Sigmoid colon (tissue), 7 donors: Measurements from ENCODE around the gene GPR22. TPM values are rescaled to one million over a fixed set of nuclear protein-coding genes. Genes with fewer than 3 reads are reported as not detected.

Source experiments
- DNase-seq: peaks from one replicate; pipeline ENCODE4 v3.0.0-alpha.2; 2019
- H3K27ac ChIP-seq, 4 donors: fragments of 200-600 bp; sonication (generic); one replicate each; pipeline ENCODE4 v1.5.1; 2016 to 2019; ENCODE audit warnings: mild to moderate bottlenecking in 1 of 4
- H3K27me3 ChIP-seq, 3 donors: fragments of 200-600 bp; sonication (generic); one replicate each; pipeline ENCODE4 v1.5.1; 2019; ENCODE audit warnings: mild to moderate bottlenecking in 1 of 3
- H3K36me3 ChIP-seq, 4 donors: fragments of 200-600 bp; sonication (generic); one replicate each; pipeline ENCODE4 v1.5.1; 2016 to 2019
- H3K4me1 ChIP-seq, 4 donors: fragments of 200-600 bp; sonication (generic); one replicate each; pipeline ENCODE4 v1.5.1; 2017 to 2019
- H3K4me3 ChIP-seq, 4 donors: fragments of 200-600 bp; sonication (generic); one replicate each; pipeline ENCODE4 v1.5.1; 2017 to 2019; ENCODE audit warnings: mild to moderate bottlenecking in 2 of 4, moderate library complexity in 1 of 4
- H3K9me3 ChIP-seq, 4 donors: fragments of 200-600 bp in 3 of 4; sonication (generic) in 3 of 4; one replicate each; pipeline versions ENCODE4 v1.5.1 to v1.6.1; 2013 to 2019
- EP300 ChIP-seq, 4 donors: sonication (generic); formaldehyde crosslinking; IDR thresholded peaks; one replicate each; pipeline ENCODE4 v1.6.1; 2017; ENCODE audit warnings: antibody characterized with exemption in 4 of 4
- POLR2A ChIP-seq, 2 donors: fragments of 450-650 bp; IDR thresholded peaks; one replicate each; pipeline ENCODE4 v1.6.1; 2016; ENCODE audit warnings: antibody characterized with exemption in 2 of 2, mild to moderate bottlenecking in 2 of 2, moderate library complexity in 2 of 2
- POLR2AphosphoS5 ChIP-seq, 4 donors: sonication (generic); formaldehyde crosslinking; IDR thresholded peaks; one replicate each; pipeline ENCODE4 v1.6.1; 2017; ENCODE audit warnings: antibody characterized with exemption in 4 of 4
- WGBS, 2 donors: extraction: QIAGEN DNeasy Blood & Tissue Kit; methylation state at CpG; one replicate each; pipeline ENCODE4 v1.1.7; 2013; 5-methylcytosine and 5-hydroxymethylcytosine counted together
- intact Hi-C: fragments of 100-400 bp; cut with DNase I; formaldehyde crosslinking; loops from one replicate; pipeline ENCODE4 v1.15.1; 2023
- polyA plus RNA-seq, 3 donors: library from polyadenylated mRNA; stranded (reverse); fragments of 200-250 nt; gene quantifications; one replicate each; pipeline ENCODE4 v1.2.3, GENCODE V29; 2013
- total RNA-seq, 4 donors: library from RNA; depleted of rRNA; stranded (reverse); fragments of >200 nt; gene quantifications; one replicate each; pipeline ENCODE4 v1.1.0, GENCODE V29; 2016
- TF ChIP-seq, protein P1 (sequence below), 4 experiments: fragments of 450-650 bp in 3 of 4; fragments of 200-600 bp in 1 of 4; IDR thresholded peaks; one replicate each; pipeline ENCODE4 v1.5.1; 2016 to 2019; ENCODE audit warnings: antibody characterized with exemption in 4 of 4, mild to moderate bottlenecking in 3 of 4, moderate library complexity in 2 of 4
- donor health status: healthy with polysubstance abuse.
- donor health status: Bipolar disorder and iron deficiency.
- donor health status: healthy.

The GPR22 gene
- total and polyA plus RNA-seq, 7 donors: 0.10 to 1.1 (median 0.55) TPM; not detected in 3

DNA sequence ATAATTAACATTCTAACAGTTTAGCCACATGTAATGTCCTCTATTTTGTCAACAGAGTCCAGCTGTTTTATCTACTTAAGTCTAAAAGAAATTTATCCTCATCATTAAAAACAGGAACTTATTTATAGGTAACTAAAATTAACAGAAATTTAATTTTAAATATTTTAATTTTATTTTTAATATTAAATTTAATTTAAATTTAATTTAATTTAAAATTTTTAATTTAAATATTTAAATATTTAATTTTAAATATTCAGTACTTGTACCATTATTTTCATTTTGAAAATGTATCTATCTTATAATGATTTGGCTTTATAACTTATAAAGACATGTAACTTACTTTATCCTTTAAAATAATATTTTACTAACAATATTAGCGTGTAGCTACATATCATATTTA, 1.0 kb upstream of the GPR22 start:
- Histone ChIP-seq H3K9me3 (no peaks in the 10 kb centered on the region), H3K36me3 (no peaks in the 10 kb centered on the region), H3K27me3 (no peaks in the 10 kb centered on the region), H3K4me3 (no peak overlapping the region), H3K4me1 (peaks cover 0 to 6% (median 2%) of the 10 kb centered on the region in 4 donors), H3K27ac (no peak overlapping the region)
- intact Hi-C loops: loop anchor here (10.0 kb wide), 2 partner anchors 96 to 126 kb away; partner anchors contain the start of genes COG5 and DUS4L
- TF ChIP-seq POLR2AphosphoS5 (IDR thresholded peaks at IDR 0.05) (no peak), POLR2A (IDR thresholded peaks at IDR 0.05) (no peak), EP300 (IDR thresholded peaks at IDR 0.05) (no peak)
- TF ChIP-seq, protein P1, sequence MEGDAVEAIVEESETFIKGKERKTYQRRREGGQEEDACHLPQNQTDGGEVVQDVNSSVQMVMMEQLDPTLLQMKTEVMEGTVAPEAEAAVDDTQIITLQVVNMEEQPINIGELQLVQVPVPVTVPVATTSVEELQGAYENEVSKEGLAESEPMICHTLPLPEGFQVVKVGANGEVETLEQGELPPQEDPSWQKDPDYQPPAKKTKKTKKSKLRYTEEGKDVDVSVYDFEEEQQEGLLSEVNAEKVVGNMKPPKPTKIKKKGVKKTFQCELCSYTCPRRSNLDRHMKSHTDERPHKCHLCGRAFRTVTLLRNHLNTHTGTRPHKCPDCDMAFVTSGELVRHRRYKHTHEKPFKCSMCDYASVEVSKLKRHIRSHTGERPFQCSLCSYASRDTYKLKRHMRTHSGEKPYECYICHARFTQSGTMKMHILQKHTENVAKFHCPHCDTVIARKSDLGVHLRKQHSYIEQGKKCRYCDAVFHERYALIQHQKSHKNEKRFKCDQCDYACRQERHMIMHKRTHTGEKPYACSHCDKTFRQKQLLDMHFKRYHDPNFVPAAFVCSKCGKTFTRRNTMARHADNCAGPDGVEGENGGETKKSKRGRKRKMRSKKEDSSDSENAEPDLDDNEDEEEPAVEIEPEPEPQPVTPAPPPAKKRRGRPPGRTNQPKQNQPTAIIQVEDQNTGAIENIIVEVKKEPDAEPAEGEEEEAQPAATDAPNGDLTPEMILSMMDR (IDR thresholded peaks at IDR 0.05): no peak
- WGBS, 2 donors: 96 to 99% methylated on average over 1 of the region's 1 CpG
- no peak for DNase-seq

GRCh38 chr7:107471292-107472070, 1.6 kb downstream of the GPR22 start:
- intact Hi-C loops: no loop called here
- 76 to 78% methylated on average over 3 of the region's 3 CpGs for WGBS, 2 donors
- TF ChIP-seq, protein P1 (IDR thresholded peaks at IDR 0.05): no peak
- TF ChIP-seq EP300 (IDR thresholded peaks at IDR 0.05) (no peak), POLR2A (IDR thresholded peaks at IDR 0.05) (no peak), POLR2AphosphoS5 (IDR thresholded peaks at IDR 0.05) (no peak)

GRCh38 chr7:107472116-107472515, 2.3 kb downstream of the GPR22 start:
- Histone ChIP-seq H3K9me3 (no peaks in the 10 kb centered on the region), H3K4me1 (peaks cover 0 to 6% (median 2%) of the 10 kb centered on the region in 4 donors), H3K36me3 (no peaks in the 10 kb centered on the region), H3K27ac (no peak overlapping the region), H3K4me3 (no peak overlapping the region), H3K27me3 (no peaks in the 10 kb centered on the region)
- intact Hi-C loops: no loop called here
- no peak for TF ChIP-seq POLR2AphosphoS5 (IDR thresholded peaks at IDR 0.05)
- TF ChIP-seq, protein P1 (IDR thresholded peaks at IDR 0.05): no peak
- TF ChIP-seq EP300 (IDR thresholded peaks at IDR 0.05): no peak
- no peak for TF ChIP-seq POLR2A (IDR thresholded peaks at IDR 0.05)
- 75 to 87% methylated on average over 3 of the region's 3 CpGs for WGBS, 2 donors
- DNase-seq: no peak

More at GRCh38 chr7:107471292-107472070, 1.6 kb downstream of the GPR22 start:
- DNase-seq: no peak
- Histone ChIP-seq H3K9me3 (no peaks in the 10 kb centered on the region), H3K27ac (no peak overlapping the region), H3K27me3 (no peaks in the 10 kb centered on the region), H3K4me3 (no peak overlapping the region), H3K4me1 (peaks cover 0 to 6% (median 2%) of the 10 kb centered on the region in 4 donors), H3K36me3 (no peaks in the 10 kb centered on the region)

DNA sequence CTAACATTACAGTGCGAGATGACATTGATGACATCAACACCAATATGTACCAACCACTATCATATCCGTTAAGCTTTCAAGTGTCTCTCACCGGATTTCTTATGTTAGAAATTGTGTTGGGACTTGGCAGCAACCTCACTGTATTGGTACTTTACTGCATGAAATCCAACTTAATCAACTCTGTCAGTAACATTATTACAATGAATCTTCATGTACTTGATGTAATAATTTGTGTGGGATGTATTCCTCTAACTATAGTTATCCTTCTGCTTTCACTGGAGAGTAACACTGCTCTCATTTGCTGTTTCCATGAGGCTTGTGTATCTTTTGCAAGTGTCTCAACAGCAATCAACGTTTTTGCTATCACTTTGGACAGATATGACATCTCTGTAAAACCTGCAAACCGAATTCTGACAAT, 4.3 kb downstream of the GPR22 start:
- no peaks in the 10 kb centered on the region for H3K9me3 ChIP-seq
- no peaks in the 10 kb centered on the region for H3K36me3 ChIP-seq
- H3K4me1 ChIP-seq: peaks cover 0 to 6% (median 2%) of the 10 kb centered on the region in 4 donors
- WGBS, 2 donors: 73 to 89% methylated on average over 5 of the region's 5 CpGs
- no peak overlapping the region for H3K27ac ChIP-seq
- TF ChIP-seq, protein P1 (IDR thresholded peaks at IDR 0.05): no peak
- TF ChIP-seq POLR2A (IDR thresholded peaks at IDR 0.05) (no peak), POLR2AphosphoS5 (IDR thresholded peaks at IDR 0.05) (no peak), EP300 (IDR thresholded peaks at IDR 0.05) (no peak)
- DNase-seq: no peak
- intact Hi-C loops: no loop called here
- no peak overlapping the region for H3K4me3 ChIP-seq
- no peaks in the 10 kb centered on the region for H3K27me3 ChIP-seq
